VCaP (cell line): ENCODE results near the gene NKPD1.

ENCODE experiments used
- H3K27ac ChIP-seq: fragments of 450-650 bp; 2 replicates; pipeline ENCODE4 v1.5.1; 2017
- TF ChIP-seq, protein P1 (sequence below): fragments of 450-650 bp; conservative IDR thresholded peaks from 2 replicates; pipeline ENCODE4 v1.5.1; 2017; ENCODE audit warnings: mild to moderate bottlenecking, moderate library complexity

NKPD1 gene

DNA sequence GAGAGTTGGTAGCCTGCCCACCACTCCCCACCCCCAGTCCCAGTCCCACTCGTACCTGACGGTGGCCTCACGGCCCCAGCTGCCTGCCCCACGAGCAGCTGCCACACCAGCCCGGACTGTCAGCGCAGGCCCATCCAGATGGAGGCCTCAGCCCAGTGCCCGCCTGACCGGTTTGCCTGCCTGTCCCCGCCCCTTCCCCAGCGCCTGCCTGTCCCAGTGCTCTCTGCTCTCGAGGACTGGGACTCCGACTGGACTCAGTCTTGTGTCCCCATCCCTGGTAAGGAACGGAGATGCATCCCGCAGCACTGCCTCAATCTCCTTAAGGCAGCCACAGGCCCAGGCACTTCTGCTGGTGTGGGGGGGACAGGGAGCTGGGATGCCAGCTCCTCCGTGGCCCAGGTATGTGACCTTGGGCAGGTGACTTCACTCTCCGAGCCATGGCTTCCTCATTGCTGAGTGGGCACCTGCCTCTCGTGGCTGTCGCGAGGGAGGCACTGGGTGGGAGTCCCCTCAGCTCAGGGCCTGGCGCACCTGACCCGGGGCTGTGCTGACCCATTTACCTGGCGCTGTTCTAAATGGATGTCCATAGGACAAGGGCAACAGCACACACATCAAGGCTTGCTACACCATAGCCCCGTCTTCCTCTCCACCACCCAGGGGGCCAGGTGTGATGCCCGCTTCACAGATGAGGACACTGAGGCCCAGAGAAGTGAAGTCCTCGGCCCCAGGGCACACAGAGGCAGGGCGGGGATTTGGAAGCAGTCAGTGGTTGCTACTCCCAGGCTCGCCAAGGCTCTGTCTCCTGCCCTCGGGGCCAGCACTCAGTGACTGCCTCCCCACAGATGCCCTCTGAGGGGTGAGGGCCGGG lies at the start of gene NKPD1:
Gene NKPD1 (minus strand): TSS at position 113 of the 868 bp plus-strand sequence. CDS start 832 bp downstream, outside the sequence.
- TF ChIP-seq, protein P1, sequence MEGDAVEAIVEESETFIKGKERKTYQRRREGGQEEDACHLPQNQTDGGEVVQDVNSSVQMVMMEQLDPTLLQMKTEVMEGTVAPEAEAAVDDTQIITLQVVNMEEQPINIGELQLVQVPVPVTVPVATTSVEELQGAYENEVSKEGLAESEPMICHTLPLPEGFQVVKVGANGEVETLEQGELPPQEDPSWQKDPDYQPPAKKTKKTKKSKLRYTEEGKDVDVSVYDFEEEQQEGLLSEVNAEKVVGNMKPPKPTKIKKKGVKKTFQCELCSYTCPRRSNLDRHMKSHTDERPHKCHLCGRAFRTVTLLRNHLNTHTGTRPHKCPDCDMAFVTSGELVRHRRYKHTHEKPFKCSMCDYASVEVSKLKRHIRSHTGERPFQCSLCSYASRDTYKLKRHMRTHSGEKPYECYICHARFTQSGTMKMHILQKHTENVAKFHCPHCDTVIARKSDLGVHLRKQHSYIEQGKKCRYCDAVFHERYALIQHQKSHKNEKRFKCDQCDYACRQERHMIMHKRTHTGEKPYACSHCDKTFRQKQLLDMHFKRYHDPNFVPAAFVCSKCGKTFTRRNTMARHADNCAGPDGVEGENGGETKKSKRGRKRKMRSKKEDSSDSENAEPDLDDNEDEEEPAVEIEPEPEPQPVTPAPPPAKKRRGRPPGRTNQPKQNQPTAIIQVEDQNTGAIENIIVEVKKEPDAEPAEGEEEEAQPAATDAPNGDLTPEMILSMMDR, result no peak
- H3K27ac ChIP-seq, result peak within 1 kb of the TSS; percentile 64

- H3K27ac ChIP-seq, result no peak overlapping the region
- TF ChIP-seq, protein P1, result no peak
Observed at GRCh38 chr19:45206328-45206727, 45.5 kb upstream of the NKPD1 start.

- no peak overlapping the region for H3K27ac ChIP-seq
Observed at GRCh38 chr19:45205810-45206209, 45.0 kb upstream of the NKPD1 start.

DNA sequence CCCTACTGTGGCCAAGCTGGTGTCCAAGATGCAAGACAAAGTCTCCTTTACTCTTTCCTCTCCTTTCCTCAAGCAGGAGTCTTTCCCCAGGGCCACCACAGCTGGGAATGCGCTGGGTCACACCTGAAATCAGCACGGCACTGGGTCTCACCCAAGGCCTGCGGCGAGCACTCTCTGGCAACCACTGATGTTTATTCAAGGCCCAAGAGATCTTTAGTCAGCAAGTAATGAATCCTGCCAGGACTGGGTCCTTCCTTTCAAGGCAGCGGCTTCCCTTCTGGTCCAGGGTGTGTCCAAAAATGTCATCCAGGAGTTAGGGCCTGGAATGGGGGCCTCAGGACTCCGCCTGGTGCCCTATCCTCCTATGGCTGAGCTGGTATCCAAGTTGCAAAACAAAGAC lies 41.9 kb upstream of the NKPD1 start:
- TF ChIP-seq, protein P1, result no peak
- H3K27ac ChIP-seq, result no peak overlapping the region

More at GRCh38 chr19:45205810-45206209, 45.0 kb upstream of the NKPD1 start:
- TF ChIP-seq, protein P1, result no peak

GRCh38 chr19:45200568-45200967 lies 39.8 kb upstream of the NKPD1 start:
- TF ChIP-seq, protein P1, result no peak
- no peak overlapping the region for H3K27ac ChIP-seq

DNA sequence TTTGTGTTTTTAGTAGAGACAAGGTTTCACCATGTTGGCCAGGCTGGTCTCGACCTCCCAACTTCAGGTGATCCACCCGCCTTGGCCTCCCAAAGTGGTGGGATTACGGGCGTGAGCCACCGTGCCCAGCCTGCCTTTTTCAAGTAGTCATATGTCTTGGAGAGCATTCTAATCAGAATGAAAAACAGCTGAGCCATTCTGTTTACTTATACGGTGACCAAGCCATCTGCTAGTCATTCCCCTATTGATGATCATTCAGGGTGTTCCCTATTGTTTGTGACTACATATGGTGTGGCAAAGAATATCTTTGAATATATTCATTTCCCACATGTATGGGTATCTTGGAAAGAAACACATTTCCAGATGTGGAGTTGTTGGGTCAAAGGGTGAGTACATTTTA lies 35.0 kb upstream of the NKPD1 start:
- no peak overlapping the region for H3K27ac ChIP-seq
- TF ChIP-seq, protein P1, result no peak

DNA sequence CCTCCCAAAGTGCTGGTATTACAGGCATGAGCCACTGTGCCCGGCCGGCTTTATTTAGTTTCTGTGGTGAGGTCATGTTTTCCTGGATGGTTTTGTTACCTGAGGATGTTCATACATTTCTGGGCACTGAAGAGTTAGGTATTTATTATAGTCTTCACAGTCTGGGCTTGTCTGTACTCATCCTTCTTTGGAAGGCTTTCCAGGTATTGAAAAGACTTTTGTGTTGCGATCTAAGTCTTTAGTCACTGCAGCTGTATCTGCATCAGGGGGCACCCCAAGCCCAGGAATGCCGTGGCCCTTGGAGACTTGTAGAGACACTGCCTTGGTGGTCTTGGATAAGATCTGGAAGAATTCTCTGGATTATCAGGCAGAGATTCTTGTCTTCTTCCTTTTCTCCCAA lies 30.6 kb upstream of the NKPD1 start:
- H3K27ac ChIP-seq, result no peak overlapping the region
- TF ChIP-seq, protein P1, result no peak
